Loucy (cell line): ENCODE data around the gene UBFD1.

ENCODE experiments used
- H2AFZ ChIP-seq: fragments of 200-600 bp; sonication (generic); 2 replicates; pipeline ENCODE4 v1.6.0; 2016; ENCODE audit warnings: antibody characterized with exemption, mild to moderate bottlenecking, low read length, moderate library complexity
- H3F3A ChIP-seq: fragments of 200-600 bp; 2 replicates; pipeline ENCODE4 v1.6.0; 2016; ENCODE audit warnings: antibody characterized with exemption, low read depth, mild to moderate bottlenecking
- H3K27me3 ChIP-seq: fragments of 200-600 bp; sonication (generic); 2 replicates; pipeline ENCODE4 v1.6.1; 2014; ENCODE audit warnings: low read length, mild to moderate bottlenecking; ENCODE audit not compliant: insufficient read depth, poor library complexity, severe bottlenecking
- H3K36me3 ChIP-seq: fragments of 200-600 bp; sonication (generic); 2 replicates; pipeline ENCODE4 v1.6.1; 2016; ENCODE audit warnings: low read length; ENCODE audit not compliant: insufficient read depth
- H3K4me1 ChIP-seq: fragments of 200-600 bp; sonication (generic); 2 replicates; pipeline ENCODE4 v1.5.1; 2014; ENCODE audit warnings: low read length, mild to moderate bottlenecking; ENCODE audit not compliant: insufficient read depth, poor library complexity, severe bottlenecking
- H3K4me2 ChIP-seq: fragments of 200-600 bp; sonication (generic); 2 replicates; pipeline ENCODE4 v1.6.0; 2014; ENCODE audit warnings: antibody characterized with exemption, low read length, low read depth, mild to moderate bottlenecking; ENCODE audit not compliant: poor library complexity, severe bottlenecking
- H3K4me3 ChIP-seq: fragments of 200-600 bp; sonication (generic); 2 replicates; pipeline ENCODE4 v1.5.1; 2014; ENCODE audit warnings: low read length, mild to moderate bottlenecking, mixed read lengths; ENCODE audit not compliant: poor library complexity, severe bottlenecking
- H3K79me2 ChIP-seq: fragments of 200-600 bp; sonication (generic); 2 replicates; pipeline ENCODE4 v1.6.1; 2014; ENCODE audit warnings: low read length; ENCODE audit not compliant: insufficient read depth
- H3K9ac ChIP-seq: fragments of 200-600 bp; sonication (generic); 2 replicates; pipeline ENCODE4 v1.6.0; 2014; ENCODE audit warnings: mild to moderate bottlenecking, low read depth, low read length, moderate library complexity; ENCODE audit not compliant: poor library complexity, severe bottlenecking
- H3K9me2 ChIP-seq: fragments of 200-600 bp; sonication (generic); replicated peaks from 2 replicates; pipeline ENCODE4 v1.6.1; 2016; ENCODE audit warnings: low read depth, low read length, mixed read lengths
- H3K9me3 ChIP-seq: fragments of 200-600 bp; sonication (generic); 2 replicates; pipeline ENCODE4 v1.6.1; 2014; ENCODE audit warnings: mild to moderate bottlenecking, antibody characterized with exemption, low read length, low read depth; ENCODE audit not compliant: insufficient read depth
- H4K20me1 ChIP-seq: fragments of 200-600 bp; sonication (generic); 2 replicates; pipeline ENCODE4 v1.6.0; 2014; ENCODE audit warnings: antibody characterized with exemption, low read length, mild to moderate bottlenecking; ENCODE audit not compliant: insufficient read depth, poor library complexity, severe bottlenecking
- CTCF ChIP-seq: fragments of 200-600 bp; sonication (generic); conservative IDR thresholded peaks from 2 replicates; pipeline ENCODE4 v1.5.1; 2014; ENCODE audit warnings: mild to moderate bottlenecking, antibody characterized with exemption, low read length
- EZH2phosphoT487 ChIP-seq: fragments of 200-600 bp; IDR thresholded peaks from 2 replicates; pipeline ENCODE4 v1.6.1; 2018; ENCODE audit warnings: antibody characterized with exemption, mild to moderate bottlenecking, moderate library complexity, borderline replicate concordance

Gene UBFD1

GRCh38 chr16:23554536-23554935 is 3.0 kb upstream of the UBFD1 start:
- no peak overlapping the region for H3K4me2 ChIP-seq
- no peaks in the 10 kb centered on the region for H3F3A ChIP-seq
- no peaks in the 10 kb centered on the region for H3K27me3 ChIP-seq
- H3K79me2 ChIP-seq: peaks cover 26% of the 10 kb centered on the region
- no peak for TF ChIP-seq EZH2phosphoT487
- TF ChIP-seq CTCF: no peak
- no peak overlapping the region for H3K4me3 ChIP-seq
- H3K9me2 ChIP-seq: no peaks in the 10 kb centered on the region
- H3K4me1 ChIP-seq: peaks cover 25% of the 10 kb centered on the region
- H3K9ac ChIP-seq: no peak overlapping the region
- peaks cover 11% of the 10 kb centered on the region; the same call in 1 of the 2 replicates for H3K36me3 ChIP-seq
- peaks cover 15% of the 10 kb centered on the region for H4K20me1 ChIP-seq
- no peak overlapping the region for H2AFZ ChIP-seq
- no peaks in the 10 kb centered on the region for H3K9me3 ChIP-seq

- H3K79me2 ChIP-seq: peaks cover 52% of the 10 kb centered on the region
- H3K27me3 ChIP-seq: no peaks in the 10 kb centered on the region
- TF ChIP-seq EZH2phosphoT487 (no peak), CTCF (no peak)
- H3K36me3 ChIP-seq: peaks cover 18% of the 10 kb centered on the region; the same call in 1 of the 2 replicates
- H3K9me3 ChIP-seq: no peaks in the 10 kb centered on the region
- peaks cover 26% of the 10 kb centered on the region for H4K20me1 ChIP-seq
- no peaks in the 10 kb centered on the region for H3K9me2 ChIP-seq
- peak overlapping the region; percentile 98 for H3K4me2 ChIP-seq
- H3F3A ChIP-seq: no peaks in the 10 kb centered on the region
- H3K4me1 ChIP-seq: peaks cover 45% of the 10 kb centered on the region
- H3K4me3 ChIP-seq: peak overlapping the region; percentile 94
- peak overlapping the region; percentile 85 for H3K9ac ChIP-seq
- peak overlapping the region; percentile 85 for H2AFZ ChIP-seq
Observed at GRCh38 chr16:23557779-23558702, 514 bp downstream of the UBFD1 start.

- Histone ChIP-seq H3K4me1 (peaks cover 29% of the 10 kb centered on the region), H3K27me3 (no peaks in the 10 kb centered on the region), H3K4me2 (peak overlapping the region; percentile 98), H3K79me2 (peaks cover 50% of the 10 kb centered on the region), H3K9ac (peak overlapping the region; percentile 38), H3K36me3 (peaks cover 49% of the 10 kb centered on the region; the same call in 1 of the 2 replicates), H3K9me2 (no peaks in the 10 kb centered on the region), H3F3A (no peaks in the 10 kb centered on the region), H2AFZ (no peak overlapping the region), H3K9me3 (no peaks in the 10 kb centered on the region), H4K20me1 (peaks cover 26% of the 10 kb centered on the region), H3K4me3 (peak overlapping the region; percentile 30)
- TF ChIP-seq EZH2phosphoT487 (no peak), CTCF (peak; percentile 33; the same call in 1 of the 2 replicates)
Observed at GRCh38 chr16:23561586-23561985, 4.1 kb downstream of the UBFD1 start.
